A673 (cell line): Measurements from ENCODE around the gene IZUMO2. TPM values are rescaled to one million over a fixed set of nuclear protein-coding genes. Genes with fewer than 3 reads are reported as not detected.

Experiments
- BruUV-seq: library from RNA; stranded (reverse); fragments of 400-500 nt; replicated peaks from 2 replicates; lab custom pipeline; 2021; lab: Mats Ljungman, UMichigan
- CTCF ChIA-PET: fragments of 300-600 bp; sonication (Branson Sonifier 250); formaldehyde crosslinking; loops from one replicate; lab custom pipeline; 2022; ENCODE audit warnings: antibody characterized with exemption; lab: Charles Lee
- POLR2A ChIA-PET: fragments of 300-600 bp; sonication (Branson Sonifier 250); formaldehyde crosslinking; loops from one replicate; lab custom pipeline; 2022; ENCODE audit warnings: antibody characterized with exemption; ENCODE audit not compliant: low non-redundant PET; lab: Charles Lee
- DNase-seq: peaks from one replicate; pipeline ENCODE4 v3.0.0-alpha.2; 2015; ENCODE audit warnings: low spot score
- H3K27ac ChIP-seq: fragments of 200-600 bp; sonication (generic); 2 replicates; pipeline ENCODE4 v1.5.1; 2016; ENCODE audit warnings: mixed run types, low read depth, mild to moderate bottlenecking, mixed read lengths, antibody characterized with exemption, low read length; ENCODE audit not compliant: poor library complexity, severe bottlenecking
- H3K27me3 ChIP-seq: fragments of 200-600 bp; sonication (generic); replicated peaks from 2 replicates; pipeline ENCODE4 v1.6.1; 2017; ENCODE audit warnings: mixed run types, low read depth, mild to moderate bottlenecking, mixed read lengths, antibody characterized with exemption, low read length; ENCODE audit not compliant: insufficient read depth, poor library complexity
- H3K36me3 ChIP-seq: fragments of 200-600 bp; sonication (generic); 2 replicates; pipeline ENCODE4 v1.6.1; 2016; ENCODE audit warnings: mixed run types, mild to moderate bottlenecking, mixed read lengths, antibody characterized with exemption, low read length; ENCODE audit not compliant: insufficient read depth, poor library complexity, severe bottlenecking
- H3K4me1 ChIP-seq: fragments of 200-600 bp; sonication (generic); 2 replicates; pipeline ENCODE4 v1.6.1; 2017; ENCODE audit warnings: mixed run types, mild to moderate bottlenecking, mixed read lengths, antibody characterized with exemption, low read length; ENCODE audit not compliant: insufficient read depth, poor library complexity, severe bottlenecking
- H3K4me3 ChIP-seq: fragments of 200-600 bp; sonication (generic); 2 replicates; pipeline ENCODE4 v1.5.1; 2016; ENCODE audit warnings: low read depth, mixed run types, mild to moderate bottlenecking, mixed read lengths, low read length; ENCODE audit not compliant: poor library complexity, severe bottlenecking
- H3K9me3 ChIP-seq: fragments of 200-600 bp; sonication (generic); 2 replicates; pipeline ENCODE4 v1.6.1; 2016; ENCODE audit warnings: mixed run types, low read depth, mild to moderate bottlenecking, mixed read lengths, antibody characterized with exemption, low read length; ENCODE audit not compliant: poor library complexity, severe bottlenecking
- EZH2 ChIP-seq: fragments of 200-600 bp; sonication (generic); IDR thresholded peaks from 2 replicates; pipeline ENCODE4 v1.6.1; 2017; ENCODE audit warnings: borderline replicate concordance, low read depth, mild to moderate bottlenecking, mixed read lengths, antibody characterized with exemption, low read length; ENCODE audit not compliant: poor library complexity, severe bottlenecking
- intact Hi-C: fragments of 100-400 bp; cut with micrococcal nuclease; formaldehyde crosslinking; loops from one replicate; pipeline ENCODE4 v1.10.0; 2022; ENCODE audit not compliant: unreplicated experiment
- total RNA-seq: library from RNA; stranded (reverse); gene quantifications from 2 replicates; pipeline ENCODE4 v1.2.3, GENCODE V29; 2021
- TF ChIP-seq, protein P1 (sequence below): fragments of 300-800, 200-600 bp; sonication (generic); conservative IDR thresholded peaks from 2 replicates; pipeline ENCODE4 v1.5.1; 2017; ENCODE audit warnings: low read depth, mild to moderate bottlenecking, antibody characterized with exemption, low read length, moderate library complexity, mixed read lengths

Gene IZUMO2
- total RNA-seq, 1 experiment from 2014 or later: not detected

- BruUV-seq: no TSS peak
- no peaks in the 10 kb centered on the region for H3K36me3 ChIP-seq
- DNase-seq: no peak
- H3K27me3 ChIP-seq: no peaks in the 10 kb centered on the region
- H3K27ac ChIP-seq: no peak overlapping the region
- H3K4me1 ChIP-seq: no peaks in the 10 kb centered on the region
- no peaks in the 10 kb centered on the region for H3K9me3 ChIP-seq
- ChIA-PET CTCF (no interaction called here), POLR2A (no interaction called here)
- intact Hi-C loops: no loop called here
- no peak overlapping the region for H3K4me3 ChIP-seq
- TF ChIP-seq EZH2: no peak
- TF ChIP-seq, protein P1, sequence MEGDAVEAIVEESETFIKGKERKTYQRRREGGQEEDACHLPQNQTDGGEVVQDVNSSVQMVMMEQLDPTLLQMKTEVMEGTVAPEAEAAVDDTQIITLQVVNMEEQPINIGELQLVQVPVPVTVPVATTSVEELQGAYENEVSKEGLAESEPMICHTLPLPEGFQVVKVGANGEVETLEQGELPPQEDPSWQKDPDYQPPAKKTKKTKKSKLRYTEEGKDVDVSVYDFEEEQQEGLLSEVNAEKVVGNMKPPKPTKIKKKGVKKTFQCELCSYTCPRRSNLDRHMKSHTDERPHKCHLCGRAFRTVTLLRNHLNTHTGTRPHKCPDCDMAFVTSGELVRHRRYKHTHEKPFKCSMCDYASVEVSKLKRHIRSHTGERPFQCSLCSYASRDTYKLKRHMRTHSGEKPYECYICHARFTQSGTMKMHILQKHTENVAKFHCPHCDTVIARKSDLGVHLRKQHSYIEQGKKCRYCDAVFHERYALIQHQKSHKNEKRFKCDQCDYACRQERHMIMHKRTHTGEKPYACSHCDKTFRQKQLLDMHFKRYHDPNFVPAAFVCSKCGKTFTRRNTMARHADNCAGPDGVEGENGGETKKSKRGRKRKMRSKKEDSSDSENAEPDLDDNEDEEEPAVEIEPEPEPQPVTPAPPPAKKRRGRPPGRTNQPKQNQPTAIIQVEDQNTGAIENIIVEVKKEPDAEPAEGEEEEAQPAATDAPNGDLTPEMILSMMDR: no peak
Observed at GRCh38 chr19:50190439-50190891, 27.4 kb upstream of the IZUMO2 start.

- no peaks in the 10 kb centered on the region for H3K36me3 ChIP-seq
- ChIA-PET POLR2A (no interaction called here), CTCF (no interaction called here)
- DNase-seq: no peak
- H3K27me3 ChIP-seq: no peaks in the 10 kb centered on the region
- TF ChIP-seq, protein P1: no peak
- no peak for TF ChIP-seq EZH2
- H3K9me3 ChIP-seq: no peaks in the 10 kb centered on the region
- H3K27ac ChIP-seq: no peak overlapping the region
- no peak overlapping the region for H3K4me3 ChIP-seq
- intact Hi-C loops: no loop called here
- H3K4me1 ChIP-seq: no peaks in the 10 kb centered on the region
- BruUV-seq: no TSS peak
Observed at GRCh38 chr19:50189331-50189730, 26.2 kb upstream of the IZUMO2 start.

DNA sequence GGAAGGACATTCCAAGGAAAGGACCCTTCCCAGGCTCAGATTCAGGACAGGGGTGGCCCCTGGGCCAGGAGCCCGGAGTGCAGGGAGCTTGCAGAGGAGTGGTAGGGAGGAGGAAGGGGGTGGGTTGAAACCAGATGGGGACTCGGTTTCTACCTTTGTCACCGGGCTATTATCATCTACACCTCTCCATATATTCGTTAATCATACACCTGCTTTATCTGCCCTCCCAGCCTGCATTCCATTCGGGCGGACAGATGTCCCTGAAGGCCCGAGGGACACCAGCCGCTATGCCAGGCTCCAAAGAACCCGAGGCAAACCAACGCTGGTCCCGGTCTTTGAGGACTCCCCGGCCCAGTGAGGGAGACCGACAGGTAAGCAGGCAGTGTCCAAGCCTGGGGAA is 24.9 kb upstream of the IZUMO2 start:
- Histone ChIP-seq H3K4me3 (no peak overlapping the region), H3K27me3 (no peaks in the 10 kb centered on the region), H3K4me1 (no peaks in the 10 kb centered on the region), H3K9me3 (no peaks in the 10 kb centered on the region), H3K36me3 (no peaks in the 10 kb centered on the region), H3K27ac (no peak overlapping the region)
- BruUV-seq: no TSS peak
- ChIA-PET POLR2A (no interaction called here), CTCF (no interaction called here)
- intact Hi-C loops: no loop called here
- TF ChIP-seq, protein P1: no peak
- TF ChIP-seq EZH2: no peak
- DNase-seq: no peak
